Hindlimb muscle (tissue), 1 donor: ENCODE measurements around the gene PACS1. TPM values are rescaled to one million over a fixed set of nuclear protein-coding genes. Genes with fewer than 3 reads are reported as not detected.

Experiments used
- DNase-seq: peaks from one replicate; pipeline ENCODE4 v3.0.0-alpha.2; 2013
- polyA plus RNA-seq: library from polyadenylated mRNA; unstranded; fragments of 120-200 nt; gene quantifications from one replicate; pipeline ENCODE4 v1.2.1, GENCODE V29; 2013; ENCODE audit not compliant: insufficient read length

Gene PACS1
- polyA plus RNA-seq, 1 donor = 37.1 TPM

DNA sequence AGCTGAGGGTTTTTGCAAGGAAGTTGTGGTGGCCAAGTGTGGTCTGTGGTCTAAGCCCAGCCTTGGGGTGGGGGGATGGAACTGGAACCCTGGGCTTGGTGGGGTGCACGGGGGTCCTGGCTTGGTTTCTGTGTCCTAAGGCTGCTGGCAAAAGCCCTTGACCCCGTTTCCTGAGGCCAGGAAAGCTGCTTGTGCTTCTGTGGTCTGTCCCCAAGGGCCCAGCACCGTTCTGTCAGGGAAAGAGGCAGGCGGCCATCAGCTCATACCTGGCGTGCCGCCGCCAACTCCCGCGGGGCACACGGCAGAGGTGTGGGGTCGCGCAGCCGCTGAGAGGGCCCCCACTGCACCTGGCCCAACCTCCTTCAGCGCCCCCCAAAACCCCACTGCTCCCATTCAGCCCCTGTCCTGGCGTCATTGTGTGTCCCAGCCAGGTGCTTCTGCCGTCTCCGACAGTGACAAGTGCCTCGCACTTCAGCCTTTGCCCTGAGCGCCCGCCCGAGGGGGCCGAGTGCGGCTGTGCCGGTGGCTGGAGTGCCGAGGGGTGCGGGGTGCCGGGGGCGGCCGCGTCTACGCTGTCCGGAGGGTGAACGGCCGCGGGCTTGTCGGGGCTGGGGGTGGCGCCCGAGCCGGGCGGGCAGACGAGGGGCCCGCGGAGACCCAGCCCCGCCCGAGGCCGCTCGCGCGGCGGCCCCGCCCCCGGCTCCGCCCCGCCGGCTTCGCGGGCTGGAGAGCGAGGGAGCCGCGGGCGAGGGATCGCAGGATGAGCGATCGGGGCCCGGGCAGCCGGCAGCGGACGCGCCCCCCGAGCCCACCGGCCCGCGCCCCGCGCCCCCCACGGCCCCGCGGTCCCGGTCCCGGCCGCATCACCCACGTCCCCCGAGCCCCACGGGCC is 207.6 kb downstream of the PACS1 start, which contains the start of gene CNIH2:
Gene CNIH2 (plus strand): TSS at position 705 of the 892 bp plus-strand sequence. CDS start 282 bp downstream, outside the sequence.
- peak; percentile 48 for DNase-seq

DNA sequence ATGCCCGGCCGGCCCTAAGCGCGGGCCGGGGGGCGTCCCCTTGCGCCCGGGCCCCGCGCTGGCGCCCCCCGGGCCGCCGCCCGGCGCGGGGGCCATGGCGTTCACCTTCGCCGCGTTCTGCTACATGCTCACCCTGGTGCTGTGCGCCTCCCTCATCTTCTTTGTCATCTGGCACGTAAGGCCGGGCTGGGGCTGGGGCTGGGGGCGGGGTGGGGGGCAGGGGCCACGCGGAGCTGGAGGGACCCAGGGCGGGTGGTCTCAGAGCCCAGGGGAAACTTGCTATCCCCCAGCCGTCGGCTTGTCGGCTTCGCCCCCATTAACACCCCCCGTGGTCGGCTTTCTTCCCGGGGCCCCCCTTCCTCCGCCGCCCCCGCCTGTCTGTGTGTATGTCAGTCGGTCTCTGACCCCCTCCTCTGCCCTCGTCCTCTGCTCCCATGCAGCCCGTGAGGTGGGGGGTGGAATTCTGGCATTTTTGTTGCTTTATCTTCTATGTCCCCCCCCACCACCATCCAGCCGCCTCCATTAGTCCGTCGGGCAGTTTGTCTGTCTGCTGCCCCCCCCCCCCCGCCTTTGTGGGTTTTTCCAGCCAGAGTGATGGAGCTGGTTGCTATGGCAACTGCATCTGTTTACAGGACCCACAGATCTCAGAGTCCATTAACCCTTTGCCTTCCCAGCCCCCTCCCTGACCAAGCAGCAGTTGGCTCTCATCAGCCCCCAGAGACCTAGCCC is 208.5 kb downstream of the PACS1 start:
- DNase-seq = no peak

DNA sequence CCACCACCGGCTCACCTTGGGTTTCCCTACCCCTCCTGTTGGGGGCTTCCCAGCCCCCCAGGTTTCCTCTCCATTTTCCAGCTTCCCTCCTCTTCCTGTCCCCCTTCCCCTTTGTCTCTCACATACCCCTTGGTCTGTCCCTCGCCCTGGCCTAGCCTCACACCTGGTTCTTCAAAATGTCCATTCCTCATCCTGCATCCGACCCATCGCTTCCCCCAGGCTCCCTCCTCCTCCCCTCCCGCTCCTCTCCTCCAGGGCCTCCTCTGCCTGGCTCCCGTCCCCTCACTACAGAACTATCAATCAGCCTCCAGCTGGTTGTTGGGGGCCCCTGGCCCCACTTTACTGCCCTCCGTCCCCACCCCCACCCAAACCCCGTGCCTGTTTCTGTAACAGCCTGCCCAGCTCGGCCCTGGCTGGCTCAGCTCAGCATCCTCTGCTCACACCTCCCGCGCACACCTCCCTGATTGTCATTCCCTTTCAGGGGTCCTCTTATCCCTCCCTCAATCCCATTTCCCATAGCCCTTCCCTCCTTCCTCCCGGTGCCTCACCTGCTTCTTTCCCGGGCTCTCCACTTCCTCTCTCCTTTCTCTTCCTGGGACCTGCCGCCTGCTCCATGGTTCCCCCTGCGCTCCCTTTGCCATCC is 209.1 kb downstream of the PACS1 start:
- DNase-seq = no peak

DNA sequence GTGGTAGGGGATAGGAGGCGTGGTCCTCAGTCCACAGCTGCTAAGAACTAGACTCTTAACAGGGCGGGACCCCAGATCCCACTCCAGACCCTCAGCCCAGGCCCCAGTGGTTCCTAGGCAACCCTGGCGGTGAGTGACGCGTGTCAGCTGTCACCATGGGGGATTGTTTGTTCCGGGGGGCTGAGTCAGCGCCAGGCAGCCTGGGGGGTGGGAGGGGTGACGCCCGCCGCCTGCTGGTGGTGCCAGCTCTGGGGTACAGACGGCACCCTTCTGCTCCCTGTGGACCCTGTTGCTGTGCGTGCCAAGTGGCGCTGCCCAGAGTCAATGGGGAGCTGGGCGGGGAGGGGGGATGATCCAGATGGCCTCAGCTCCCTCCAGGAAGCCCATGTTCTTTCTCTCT is 210.4 kb downstream of the PACS1 start:
- DNase-seq = no peak

DNA sequence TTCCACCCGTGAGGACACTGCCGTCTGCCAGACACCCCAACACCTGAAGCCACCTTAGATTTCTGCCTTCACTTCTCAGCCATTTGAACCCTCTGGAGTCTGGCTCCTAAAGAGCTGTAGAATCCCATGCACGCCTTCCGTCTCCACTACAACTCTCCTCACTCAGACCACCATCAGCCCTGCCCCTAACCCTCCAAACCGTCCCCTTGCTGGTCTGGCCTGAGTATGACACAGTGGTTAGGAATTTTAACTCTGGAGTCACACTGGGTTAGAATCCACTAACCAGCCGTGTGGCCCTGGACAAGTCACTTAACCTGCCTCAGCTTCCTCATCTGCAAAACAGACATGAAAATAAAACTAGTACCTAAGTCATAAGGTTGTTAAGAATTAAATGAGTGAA is 210.9 kb downstream of the PACS1 start:
- DNase-seq = no peak

DNA sequence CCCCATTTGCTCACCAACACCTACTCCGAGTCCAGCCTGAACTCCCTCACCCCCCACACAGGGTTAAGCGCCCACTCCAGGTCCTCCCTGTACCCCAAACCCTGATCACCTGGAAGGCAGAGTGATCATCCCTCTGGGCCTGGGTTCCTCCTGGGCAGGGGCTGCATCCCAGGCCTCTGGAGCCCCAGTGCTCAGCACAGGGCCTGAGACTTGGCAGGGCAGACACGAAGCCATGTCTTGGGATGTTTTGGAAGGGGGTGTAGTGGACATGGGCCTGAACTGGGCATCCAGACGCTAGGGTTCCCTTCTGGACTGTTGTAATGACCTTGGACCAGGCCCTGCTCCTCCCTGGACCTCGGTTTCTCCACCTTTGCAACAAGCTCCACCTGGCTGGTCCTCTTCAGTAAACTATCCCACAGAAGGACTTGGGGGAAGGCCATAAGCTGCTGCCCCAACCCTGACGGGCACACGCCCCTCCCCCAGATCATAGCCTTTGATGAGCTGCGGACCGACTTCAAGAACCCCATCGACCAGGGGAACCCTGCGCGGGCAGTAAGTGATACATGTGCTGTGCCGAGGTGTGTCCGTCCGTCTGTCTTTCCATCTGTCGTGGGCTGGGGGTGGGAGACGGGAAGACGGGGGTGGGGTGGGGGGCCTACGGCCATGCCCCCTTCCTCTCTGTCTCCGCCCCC is 211.8 kb downstream of the PACS1 start:
- DNase-seq = no peak

DNA sequence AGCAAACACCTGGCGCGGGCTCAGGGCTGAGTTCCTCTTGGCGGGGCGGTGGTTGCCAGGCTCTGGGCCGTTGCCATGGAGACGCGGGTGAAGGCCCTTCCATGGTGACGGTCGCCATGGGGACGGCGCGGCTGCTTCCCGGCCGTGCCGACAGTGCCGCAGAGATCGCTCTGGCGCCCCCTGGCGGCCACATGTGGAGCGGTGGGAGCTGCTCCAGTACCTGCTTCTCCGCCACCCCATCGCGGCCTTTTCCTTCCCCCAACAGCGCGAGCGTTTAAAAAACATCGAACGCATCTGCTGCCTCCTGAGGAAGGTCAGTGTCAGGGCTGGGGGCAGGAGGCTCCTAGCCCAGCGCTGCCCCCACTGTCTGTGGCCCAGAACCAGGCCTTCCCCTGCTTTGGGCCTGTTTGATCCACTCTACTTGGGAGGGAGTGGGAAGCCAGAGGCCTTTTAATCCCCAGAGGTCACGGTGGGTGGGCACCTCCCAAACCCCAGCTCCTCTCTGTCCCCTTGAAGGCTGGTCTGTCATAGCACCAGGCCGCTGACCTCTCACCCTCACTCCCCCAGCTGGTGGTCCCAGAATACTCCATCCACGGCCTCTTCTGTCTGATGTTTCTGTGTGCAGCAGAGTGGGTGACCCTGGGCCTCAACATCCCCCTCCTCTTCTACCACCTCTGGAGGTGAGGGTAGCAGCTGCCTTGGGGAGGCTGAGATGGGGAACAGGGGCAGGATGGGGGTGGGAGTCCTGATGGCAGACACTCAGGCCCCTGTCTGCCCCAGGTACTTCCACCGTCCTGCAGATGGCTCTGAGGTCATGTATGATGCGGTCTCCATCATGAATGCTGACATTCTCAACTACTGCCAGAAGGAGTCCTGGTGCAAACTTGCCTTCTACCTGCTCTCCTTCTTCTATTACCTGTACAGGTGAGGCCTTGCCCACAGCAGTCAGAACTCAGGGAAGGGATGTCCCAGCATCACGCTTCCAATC is 212.7 kb downstream of the PACS1 start:
- DNase-seq = peak; percentile 95

DNA sequence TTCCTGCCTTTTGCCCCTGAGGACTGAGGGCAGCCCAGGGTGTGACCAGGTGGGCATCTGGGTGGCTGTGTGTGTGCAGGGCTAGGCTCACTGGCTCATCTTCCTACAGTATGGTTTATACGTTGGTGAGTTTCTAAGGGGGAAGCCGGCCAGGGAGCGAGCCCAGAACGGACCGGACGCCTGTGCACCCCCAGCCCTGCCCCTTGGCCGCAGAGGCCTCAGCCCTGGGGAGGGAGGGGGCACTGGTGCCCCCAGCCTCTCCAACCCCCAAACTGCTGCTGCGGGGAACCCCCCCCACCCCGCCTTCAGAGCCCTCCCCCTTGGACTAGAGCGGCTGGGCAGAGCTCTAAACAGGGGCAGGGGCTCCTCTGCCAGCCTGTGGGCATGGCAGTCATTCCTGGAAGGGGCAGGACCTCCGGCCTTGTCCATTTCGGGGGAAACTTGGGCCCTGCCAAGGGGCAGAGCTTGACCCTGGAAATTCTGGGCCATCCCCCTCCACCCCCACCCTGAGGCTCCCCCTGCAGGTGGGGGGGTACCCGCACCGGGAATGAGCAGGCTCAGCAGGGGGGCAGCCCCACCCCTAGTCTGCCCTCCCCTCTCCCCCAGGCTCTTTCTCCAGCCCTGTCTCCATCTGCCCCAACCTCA is 213.5 kb downstream of the PACS1 start:
- no peak for DNase-seq

DNA sequence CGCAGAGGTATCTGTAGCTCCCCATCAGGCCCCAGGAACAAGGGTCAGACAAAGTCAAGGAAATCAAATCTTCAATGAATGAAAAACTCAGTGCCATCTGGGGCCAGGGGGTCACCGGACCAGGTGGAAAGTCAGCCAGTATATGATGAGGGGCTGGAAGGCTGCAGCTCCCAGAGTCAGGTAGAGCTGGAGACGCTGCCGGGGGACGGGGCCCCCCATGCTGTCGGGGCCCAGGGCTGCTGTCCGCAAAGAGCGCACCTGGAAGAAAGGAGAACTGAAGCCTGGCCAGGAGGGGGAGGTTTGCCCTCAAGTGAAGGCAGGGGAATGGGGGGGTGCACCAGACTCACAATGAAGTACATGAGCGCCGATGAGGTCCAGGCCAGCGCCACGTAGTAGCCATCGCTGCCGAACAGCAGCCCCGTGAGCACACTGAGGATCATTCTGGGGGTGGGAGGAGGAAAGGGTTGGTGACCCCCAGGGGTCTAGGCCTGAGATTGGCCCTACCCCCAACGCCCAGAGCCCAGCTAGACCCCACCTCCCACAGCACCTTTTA is 214.5 kb downstream of the PACS1 start:
- no peak for DNase-seq

DNA sequence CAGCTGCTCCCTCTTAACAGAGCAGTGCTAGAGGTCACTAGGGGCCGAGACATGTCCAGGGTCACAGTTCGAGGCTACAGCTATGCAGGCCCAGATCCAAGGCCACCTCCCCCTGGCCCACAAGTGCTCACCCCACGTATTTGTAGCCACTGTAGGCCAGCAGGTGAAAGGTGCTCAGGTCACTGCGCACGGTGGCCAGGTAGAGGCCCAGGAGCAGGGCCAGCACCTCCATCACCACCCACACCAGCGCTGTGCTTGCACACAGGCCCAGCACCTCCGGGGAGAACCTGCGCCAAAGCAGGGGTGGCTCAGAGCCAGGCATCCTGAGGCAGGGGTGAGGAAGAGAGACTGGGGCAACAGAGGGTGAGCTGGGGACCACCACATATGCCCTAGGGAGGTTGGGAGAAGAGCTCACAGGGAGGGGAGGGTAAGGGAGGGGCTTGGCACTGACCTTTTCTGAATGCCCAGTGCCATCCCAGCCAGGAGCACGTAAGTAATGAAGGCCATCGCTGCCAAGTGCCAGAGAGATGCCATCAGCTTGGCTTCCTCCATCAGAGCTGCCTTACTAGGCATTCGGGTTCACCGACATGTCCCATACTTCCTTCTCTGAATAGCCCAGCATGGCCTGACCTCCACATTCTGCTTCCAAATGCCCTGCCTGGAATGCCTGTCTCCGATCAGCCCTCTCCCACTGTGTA is 215.3 kb downstream of the PACS1 start:
- DNase-seq = no peak

DNA sequence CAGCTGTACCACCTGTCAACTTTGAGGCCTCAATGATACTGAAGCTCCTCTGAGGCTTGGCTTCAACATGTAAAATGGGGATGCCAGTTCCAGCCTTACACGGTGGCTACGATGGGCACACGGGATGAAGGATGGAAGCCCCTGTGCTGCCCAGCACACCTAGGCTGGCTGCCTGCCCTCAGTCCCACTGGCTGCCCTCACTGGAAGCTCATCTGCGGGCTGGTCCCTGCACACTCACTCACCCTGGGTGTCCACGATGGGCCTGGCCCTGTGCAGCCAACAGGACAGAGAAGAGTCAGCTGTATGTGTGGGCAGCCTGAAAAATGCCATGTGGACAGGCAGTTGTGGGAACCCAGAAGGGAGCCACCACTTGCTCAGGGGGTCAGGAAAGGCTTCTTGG is 216.6 kb downstream of the PACS1 start:
- DNase-seq = no peak

DNA sequence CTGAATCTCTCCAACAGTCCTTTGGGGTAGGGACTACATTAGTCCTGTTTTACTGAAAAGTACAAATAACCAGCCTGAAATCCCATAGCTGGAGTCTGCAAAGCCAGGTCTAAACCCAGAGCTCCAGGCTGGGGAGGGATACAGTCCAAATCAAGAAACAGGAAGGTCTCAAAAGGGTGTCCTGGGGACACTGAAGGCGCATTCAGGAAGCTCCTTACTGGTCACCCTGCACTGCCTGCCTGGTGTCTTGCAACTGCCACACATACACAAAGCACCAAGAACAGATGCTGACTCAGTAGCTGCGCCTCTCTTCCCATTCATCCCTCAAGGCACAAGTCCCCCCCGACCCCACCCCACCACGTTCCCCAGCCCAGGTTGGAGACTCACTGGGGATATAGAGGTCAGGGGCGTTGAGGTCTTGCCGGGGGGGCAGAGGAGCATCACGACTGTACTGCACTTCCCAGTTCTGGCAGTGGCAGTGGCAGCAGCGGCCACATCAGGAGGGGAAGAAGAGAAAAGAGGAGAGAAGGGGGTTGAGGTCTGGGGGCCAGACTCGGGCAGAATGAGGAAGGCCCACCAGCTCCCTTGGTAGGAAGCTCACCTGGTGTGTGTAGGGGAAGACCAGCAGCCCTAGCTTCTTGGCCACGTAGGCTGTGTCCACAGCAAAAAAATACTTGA is 217.3 kb downstream of the PACS1 start:
- DNase-seq = no peak

DNA sequence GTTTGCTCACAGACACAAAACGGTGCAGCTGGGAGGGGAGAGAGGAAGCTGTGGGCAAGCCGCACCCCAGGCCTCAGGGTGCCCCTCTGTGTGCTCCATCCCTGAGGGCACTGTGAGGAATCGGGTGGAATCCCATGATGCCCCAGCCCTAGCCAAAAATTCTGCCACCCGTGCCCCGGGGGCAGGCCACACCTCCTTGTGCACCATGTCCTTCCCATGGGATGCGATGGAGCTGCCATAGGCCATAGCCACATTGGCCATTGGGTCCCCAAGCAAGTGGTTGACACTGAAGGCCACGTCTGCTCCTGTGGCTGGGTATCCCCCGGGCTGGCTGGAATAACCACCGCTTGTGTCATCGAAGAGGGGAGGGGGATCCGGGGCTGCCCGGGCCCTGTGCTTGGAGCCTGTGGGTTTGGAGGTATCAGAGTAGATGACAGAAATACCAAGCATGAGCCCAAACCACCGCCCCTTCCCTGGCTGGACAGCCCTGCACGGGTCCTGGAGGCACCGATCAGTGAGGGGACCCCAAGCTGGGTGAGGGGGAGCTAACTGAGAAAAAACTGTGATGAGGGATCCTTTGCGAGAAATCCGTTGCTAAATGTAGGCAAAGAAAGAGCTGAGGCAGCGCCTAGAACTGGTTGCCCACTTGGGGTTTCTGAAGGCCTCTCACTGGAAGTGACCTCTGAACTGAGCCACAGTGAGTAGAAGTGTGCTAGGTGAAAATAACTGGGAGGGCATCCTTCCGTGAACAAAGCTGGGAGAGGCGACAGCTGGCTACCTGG is 218.0 kb downstream of the PACS1 start:
- DNase-seq = no peak

DNA sequence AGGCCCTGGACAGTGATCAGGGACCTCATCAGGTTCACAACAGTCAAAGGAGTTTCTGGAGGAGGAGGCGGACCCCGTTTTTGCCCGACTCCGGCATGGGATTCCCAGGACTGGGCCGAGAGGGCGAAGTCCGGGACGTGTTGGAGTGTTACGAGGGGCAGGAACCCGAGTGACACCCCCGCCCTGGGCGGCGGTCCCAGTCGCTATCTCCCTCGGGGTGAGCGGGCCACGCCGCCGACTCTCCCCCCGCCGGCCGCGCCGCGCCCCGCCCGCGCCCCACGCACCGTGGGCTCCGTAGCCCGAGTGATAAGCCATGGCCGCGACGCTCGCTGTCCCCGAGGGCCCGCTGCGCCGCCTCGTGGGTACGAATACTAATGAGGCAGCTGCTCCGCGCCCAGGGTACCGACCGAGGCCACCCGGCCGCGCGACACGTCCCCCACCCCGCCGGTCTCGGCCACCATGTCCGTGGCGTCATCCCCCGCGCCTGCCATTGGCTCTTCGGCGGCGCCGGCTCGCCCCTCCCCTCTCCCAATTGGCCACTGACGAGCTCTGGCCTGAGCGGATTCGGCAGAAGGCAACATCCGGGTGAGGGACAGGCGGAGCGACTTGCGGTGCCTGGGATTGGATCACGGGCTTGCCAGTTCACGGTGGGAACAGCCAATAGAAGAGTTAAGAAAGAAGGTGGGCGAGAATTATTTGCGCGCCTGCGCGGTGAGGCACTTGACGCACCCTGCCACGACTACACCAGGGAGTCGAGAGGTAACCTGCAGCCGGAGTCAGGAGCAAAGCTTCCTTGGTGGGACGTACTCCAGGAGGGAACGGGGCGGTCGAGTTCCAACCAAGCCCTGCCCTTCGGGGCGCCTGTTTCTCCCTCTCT is 218.8 kb downstream of the PACS1 start, which contains the start of gene YIF1A:
Gene YIF1A (minus strand): TSS at position 473 of the 877 bp plus-strand sequence. CDS start 158 bp downstream, at position 315.
- peak; percentile 99 for DNase-seq

DNA sequence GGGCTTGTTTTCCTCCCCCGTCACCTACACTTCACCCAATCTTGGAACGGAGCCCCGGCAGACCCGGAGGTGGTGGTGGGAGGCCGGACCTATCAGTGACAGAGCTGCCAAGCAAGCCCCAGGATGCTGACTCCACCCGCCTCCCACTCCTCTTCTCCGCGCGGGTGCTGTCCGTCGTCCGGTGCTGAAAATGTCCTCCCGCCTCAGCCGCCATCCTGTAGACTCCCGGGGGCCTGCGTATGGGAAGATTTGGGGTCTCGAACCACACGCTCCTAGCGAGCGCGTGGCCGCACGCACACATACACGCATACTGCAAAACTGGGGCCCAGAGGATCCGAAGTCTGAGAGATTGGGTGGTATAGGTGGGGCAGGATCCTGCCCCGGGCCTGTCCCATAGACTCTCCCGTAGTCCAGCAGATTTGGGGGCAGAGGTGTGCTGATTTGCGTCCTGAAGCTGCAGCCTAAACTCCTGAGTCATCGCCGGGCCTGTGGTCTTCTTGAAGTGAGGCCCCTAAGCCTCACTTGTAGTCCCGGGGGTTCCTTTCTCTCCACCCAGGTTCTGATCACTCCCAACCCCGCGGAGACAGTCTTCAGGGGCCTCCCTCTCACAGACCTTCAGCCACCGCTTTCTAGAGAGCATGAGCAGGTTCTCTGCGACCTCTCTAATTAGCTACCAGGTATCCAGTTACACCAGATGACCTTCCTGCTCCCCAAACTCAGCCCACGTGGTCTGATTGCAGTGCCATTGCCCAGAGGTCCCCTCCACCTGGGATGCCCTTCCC is 219.7 kb downstream of the PACS1 start:
- DNase-seq = peak; percentile 82

DNA sequence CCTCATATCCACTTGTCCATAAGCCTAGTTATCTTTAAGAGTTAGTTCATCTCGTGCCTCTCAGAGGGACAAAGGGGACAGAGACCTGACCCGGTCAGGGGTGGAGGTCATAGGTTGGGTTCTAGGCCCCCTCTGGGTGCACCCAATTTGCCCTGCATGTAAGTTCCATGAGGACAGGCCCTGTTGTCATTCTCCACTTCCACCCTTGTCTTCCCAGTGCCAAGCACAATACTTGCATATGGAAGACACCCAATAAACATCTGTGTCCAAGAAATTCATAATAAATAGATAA is 220.2 kb downstream of the PACS1 start:
- DNase-seq = no peak

DNA sequence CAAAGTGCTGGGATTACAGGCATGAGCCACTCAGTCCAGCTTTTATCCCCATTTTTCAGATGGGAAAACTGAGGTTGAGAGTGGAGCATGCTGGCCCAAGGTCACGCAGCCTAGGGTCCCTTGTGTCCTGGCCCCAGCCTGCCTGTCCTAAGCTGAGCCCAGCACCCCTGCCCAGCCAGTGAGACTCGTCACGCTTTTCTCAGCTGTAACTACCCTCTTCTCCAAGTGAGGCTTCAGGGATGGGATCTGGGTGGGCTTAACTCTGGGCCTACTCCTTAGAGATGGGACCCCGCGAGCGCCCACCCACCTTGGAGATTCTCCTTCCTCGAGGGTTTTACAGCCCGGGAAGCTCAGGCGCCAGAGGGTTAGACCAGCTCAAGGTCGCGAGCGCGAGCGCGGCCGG is 221.2 kb downstream of the PACS1 start:
- no peak for DNase-seq
